Ovary (tissue), 3 donors: ENCODE measurements around the gene GSKIP.

Experiments used
- POLR2A ChIP-seq: fragments of 450-650 bp; IDR thresholded peaks from one replicate; pipeline ENCODE4 v1.6.1; 2017; ENCODE audit warnings: antibody characterized with exemption, mild to moderate bottlenecking, moderate library complexity
- TF ChIP-seq, protein P1 (sequence below), 3 donors: fragments of 450-650 bp in 2 of 3; fragments of 200-600 bp in 1 of 3; IDR thresholded peaks; one replicate each; pipeline versions ENCODE4 v1.5.1 to v1.8.0; 2016 to 2022; ENCODE audit warnings: antibody characterized with exemption in 3 of 3, mild to moderate bottlenecking in 1 of 3
- donor health status: DM: no; HTN: no; CAD: no.

DNA sequence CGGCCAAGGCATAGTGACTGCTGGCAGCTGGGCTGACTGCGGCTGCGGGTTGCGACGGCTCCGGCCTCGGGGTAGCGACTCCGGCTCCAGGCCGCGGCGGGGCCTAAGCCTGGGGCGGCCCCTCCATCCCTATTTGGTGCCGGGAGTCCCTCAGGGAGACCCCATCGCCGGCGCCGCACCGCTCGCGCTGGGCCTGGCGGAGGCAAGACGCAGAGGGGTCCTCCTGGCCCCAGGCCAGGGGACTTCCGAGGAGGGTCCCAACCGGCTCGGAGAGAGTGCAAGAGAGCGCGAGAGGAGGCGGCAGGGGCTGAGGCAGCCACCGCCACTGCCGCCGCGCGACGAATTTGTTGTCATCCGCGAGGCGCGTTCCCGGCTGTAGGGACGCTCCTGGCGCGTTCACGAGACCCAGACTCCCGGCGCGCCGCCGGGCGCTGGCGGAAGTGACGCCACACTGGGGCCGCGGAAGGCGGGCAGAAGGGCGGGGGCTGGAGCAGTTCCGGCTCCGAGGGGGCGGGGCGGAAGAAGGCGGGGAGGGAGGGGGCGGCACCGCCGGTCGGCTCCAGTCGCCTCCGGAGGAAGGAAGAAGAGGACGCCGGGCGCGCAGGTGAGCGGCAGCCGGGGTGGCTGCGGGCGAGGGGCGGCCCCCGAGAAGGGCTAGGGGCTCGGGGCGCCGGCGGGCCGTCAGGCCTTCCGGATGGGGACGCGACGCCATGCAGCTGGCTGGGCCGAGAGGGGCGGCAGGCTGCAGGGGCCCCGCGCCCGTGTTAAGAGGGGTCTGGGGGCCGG lies at the start of gene GSKIP, which contains the start of gene ATG2B:
- peak; percentile 49 for TF ChIP-seq POLR2A
- TF ChIP-seq, protein P1, sequence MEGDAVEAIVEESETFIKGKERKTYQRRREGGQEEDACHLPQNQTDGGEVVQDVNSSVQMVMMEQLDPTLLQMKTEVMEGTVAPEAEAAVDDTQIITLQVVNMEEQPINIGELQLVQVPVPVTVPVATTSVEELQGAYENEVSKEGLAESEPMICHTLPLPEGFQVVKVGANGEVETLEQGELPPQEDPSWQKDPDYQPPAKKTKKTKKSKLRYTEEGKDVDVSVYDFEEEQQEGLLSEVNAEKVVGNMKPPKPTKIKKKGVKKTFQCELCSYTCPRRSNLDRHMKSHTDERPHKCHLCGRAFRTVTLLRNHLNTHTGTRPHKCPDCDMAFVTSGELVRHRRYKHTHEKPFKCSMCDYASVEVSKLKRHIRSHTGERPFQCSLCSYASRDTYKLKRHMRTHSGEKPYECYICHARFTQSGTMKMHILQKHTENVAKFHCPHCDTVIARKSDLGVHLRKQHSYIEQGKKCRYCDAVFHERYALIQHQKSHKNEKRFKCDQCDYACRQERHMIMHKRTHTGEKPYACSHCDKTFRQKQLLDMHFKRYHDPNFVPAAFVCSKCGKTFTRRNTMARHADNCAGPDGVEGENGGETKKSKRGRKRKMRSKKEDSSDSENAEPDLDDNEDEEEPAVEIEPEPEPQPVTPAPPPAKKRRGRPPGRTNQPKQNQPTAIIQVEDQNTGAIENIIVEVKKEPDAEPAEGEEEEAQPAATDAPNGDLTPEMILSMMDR (IDR thresholded peaks at IDR 0.05) = no peak
